CD4-positive, alpha-beta T cell (primary cell): ENCODE results near the gene PLPP6. TPM values are rescaled to one million over a fixed set of nuclear protein-coding genes. Genes with fewer than 3 reads are reported as not detected.

Experiments used
- ATAC-seq: fragments of 200-7000 bp; cut with Tn5 transposase; one replicate; pipeline ENCODE4 v1.10.0; 2022; ENCODE audit warnings: mild to moderate bottlenecking; ENCODE audit not compliant: poor library complexity
- CTCF ChIA-PET: fragments of 350-600 bp; sonication (Branson Sonifier 250); formaldehyde crosslinking; loops from one replicate; lab custom pipeline; 2021; ENCODE audit warnings: antibody characterized with exemption, inconsistent platforms; lab: Charles Lee
- POLR2A ChIA-PET: fragments of 350-600 bp; sonication (Branson Sonifier 250); formaldehyde crosslinking; loops from one replicate; lab custom pipeline; 2021; ENCODE audit warnings: antibody characterized with exemption, inconsistent platforms; lab: Charles Lee
- DNase-seq, 14 experiments: peaks; one replicate each; pipeline ENCODE4 v3.0.0-alpha.2; 2013 to 2020; ENCODE audit warnings: mixed read lengths in 2 of 14
- H3K27ac ChIP-seq, 2 donors: one replicate each; pipeline versions ENCODE4 v1.5.1 to v1.7.0; 2013; ENCODE audit warnings: low read length in 2 of 2, low read depth in 1 of 2, mild to moderate bottlenecking in 1 of 2
- H3K27me3 ChIP-seq, 2 experiments: 1 replicate in 1 of 2; 2 replicates in 1 of 2; pipeline versions ENCODE4 v1.6.1 to v1.7.0; 2013; ENCODE audit warnings: low read length in 2 of 2, control low read depth in 1 of 2, mild to moderate bottlenecking in 1 of 2, moderate library complexity in 1 of 2; ENCODE audit not compliant: insufficient read depth in 2 of 2, control insufficient read depth in 1 of 2
- H3K36me3 ChIP-seq: one replicate; pipeline ENCODE4 v1.6.1; 2013; ENCODE audit warnings: low read length, control low read depth; ENCODE audit not compliant: insufficient read depth
- H3K4me1 ChIP-seq: one replicate; pipeline ENCODE4 v1.6.1; 2013; ENCODE audit warnings: low read length, control low read depth; ENCODE audit not compliant: insufficient read depth
- H3K4me3 ChIP-seq: one replicate; pipeline ENCODE4 v1.5.1; 2013; ENCODE audit warnings: mild to moderate bottlenecking, low read length, moderate library complexity
- H3K9me3 ChIP-seq, 2 experiments: 1 replicate in 1 of 2; 2 replicates in 1 of 2; pipeline versions ENCODE4 v1.6.1 to v1.7.0; 2013; ENCODE audit warnings: low read length in 2 of 2, mild to moderate bottlenecking in 2 of 2, control low read depth in 1 of 2, moderate library complexity in 1 of 2; ENCODE audit not compliant: control insufficient read depth in 1 of 2, insufficient read depth in 1 of 2
- H3K27ac Mint-ChIP-seq: one replicate; pipeline ENCODE4 v1.8.0; 2020; ENCODE audit warnings: mixed read lengths
- H3K27me3 Mint-ChIP-seq: one replicate; pipeline ENCODE4 v1.8.0; 2021; ENCODE audit warnings: mixed read lengths
- H3K36me3 Mint-ChIP-seq: one replicate; pipeline ENCODE4 v1.8.0; 2021; ENCODE audit warnings: low read depth, mixed read lengths
- H3K4me1 Mint-ChIP-seq: one replicate; pipeline ENCODE4 v1.8.0; 2021; ENCODE audit warnings: low read depth, mixed read lengths
- H3K4me3 Mint-ChIP-seq: one replicate; pipeline ENCODE4 v1.8.0; 2020; ENCODE audit warnings: mild to moderate bottlenecking, mixed read lengths
- H3K9me3 Mint-ChIP-seq: one replicate; pipeline ENCODE4 v1.8.0; 2020; ENCODE audit warnings: mixed read lengths
- intact Hi-C, 2 experiments: fragments of 100-400 bp; cut with DNase I in 1 of 2; cut with micrococcal nuclease in 1 of 2; formaldehyde crosslinking; loops; one replicate each; pipeline versions ENCODE4 v1.15.1 to v1.9.0; 2023 to 2025; cut with DNase I, micrococcal nuclease
- total RNA-seq, 174 experiments: library from RNA in 2 of 174; stranded (reverse) in 2 of 174; gene quantifications; one replicate each; pipeline ENCODE4 v1.2.3 and lab custom pipeline; 2021 to 2026
- TF ChIP-seq, protein P1 (sequence below): fragments of 200-600 bp; IDR thresholded peaks from one replicate; pipeline ENCODE4 v1.8.0; 2022; ENCODE audit warnings: antibody characterized with exemption, mild to moderate bottlenecking

PLPP6 gene
- total RNA-seq, 2 experiments from 2014 or later: 8.9 to 10.5 TPM

DNA sequence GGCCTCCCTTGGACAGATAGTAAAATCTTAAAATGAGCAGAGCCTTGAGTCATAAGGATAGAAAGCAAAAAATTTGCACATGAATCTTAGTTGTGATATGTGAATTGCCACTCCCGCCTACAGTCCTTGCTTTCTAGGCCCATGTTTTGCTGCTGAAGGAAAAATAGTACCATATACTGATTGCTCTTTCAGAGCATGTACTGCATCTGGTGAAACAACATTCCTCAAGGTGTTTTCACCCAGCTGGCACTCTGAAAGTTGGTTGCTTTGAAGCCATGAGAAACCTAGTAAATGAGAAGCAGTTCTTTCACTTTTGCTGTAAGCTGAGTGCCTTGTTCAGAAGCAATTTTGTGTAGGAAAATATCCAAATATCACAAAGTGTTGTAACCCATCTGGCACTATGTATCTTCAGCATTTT lies 27.6 kb downstream of the PLPP6 start:
- ATAC-seq: no peak
- POLR2A ChIA-PET: interaction anchor here (1.3 kb wide), 1 partner anchor 23 kb away, joined by 3 read pairs; the partner anchor contains the start of gene SPATA6L

DNA sequence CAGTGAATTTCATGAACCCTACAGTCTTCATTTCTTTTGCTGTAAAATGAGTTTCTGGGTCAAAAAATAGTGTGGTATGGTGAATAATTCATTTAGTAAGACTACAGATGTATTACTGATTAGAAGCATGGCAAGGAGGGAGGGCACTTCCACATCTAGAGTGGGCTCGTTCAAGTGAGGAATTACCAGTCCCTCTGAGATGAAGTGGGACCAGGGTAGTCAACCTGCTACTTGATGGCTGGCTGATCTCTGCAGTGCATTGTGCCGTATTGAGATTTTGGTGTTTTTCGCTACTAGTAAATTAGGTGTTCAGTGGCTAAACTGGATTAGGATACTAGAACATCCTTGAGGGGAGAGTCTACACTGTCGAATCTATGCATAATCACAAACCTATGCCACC lies 28.1 kb downstream of the PLPP6 start:
- Histone ChIP-seq H3K4me1 (no peaks in the 10 kb centered on the region), H3K27ac (no peak overlapping the region), H3K27me3 (no peaks in the 10 kb centered on the region), H3K9me3 (no peaks in the 10 kb centered on the region), H3K36me3 (peaks cover 54% of the 10 kb centered on the region), H3K4me3 (no peak overlapping the region)
- Mint-ChIP-seq H3K4me3 (no peak overlapping the region), H3K9me3 (no peaks in the 10 kb centered on the region), H3K27me3 (no peaks in the 10 kb centered on the region), H3K4me1 (peaks cover 62% of the 10 kb centered on the region), H3K36me3 (peaks cover 86% of the 10 kb centered on the region), H3K27ac (peak overlapping the region; percentile 34)
- DNase-seq (no peak), ATAC-seq (no peak)
- intact Hi-C loops: no loop called here
- CTCF ChIA-PET: no interaction called here
- TF ChIP-seq, protein P1, sequence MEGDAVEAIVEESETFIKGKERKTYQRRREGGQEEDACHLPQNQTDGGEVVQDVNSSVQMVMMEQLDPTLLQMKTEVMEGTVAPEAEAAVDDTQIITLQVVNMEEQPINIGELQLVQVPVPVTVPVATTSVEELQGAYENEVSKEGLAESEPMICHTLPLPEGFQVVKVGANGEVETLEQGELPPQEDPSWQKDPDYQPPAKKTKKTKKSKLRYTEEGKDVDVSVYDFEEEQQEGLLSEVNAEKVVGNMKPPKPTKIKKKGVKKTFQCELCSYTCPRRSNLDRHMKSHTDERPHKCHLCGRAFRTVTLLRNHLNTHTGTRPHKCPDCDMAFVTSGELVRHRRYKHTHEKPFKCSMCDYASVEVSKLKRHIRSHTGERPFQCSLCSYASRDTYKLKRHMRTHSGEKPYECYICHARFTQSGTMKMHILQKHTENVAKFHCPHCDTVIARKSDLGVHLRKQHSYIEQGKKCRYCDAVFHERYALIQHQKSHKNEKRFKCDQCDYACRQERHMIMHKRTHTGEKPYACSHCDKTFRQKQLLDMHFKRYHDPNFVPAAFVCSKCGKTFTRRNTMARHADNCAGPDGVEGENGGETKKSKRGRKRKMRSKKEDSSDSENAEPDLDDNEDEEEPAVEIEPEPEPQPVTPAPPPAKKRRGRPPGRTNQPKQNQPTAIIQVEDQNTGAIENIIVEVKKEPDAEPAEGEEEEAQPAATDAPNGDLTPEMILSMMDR: no peak
- POLR2A ChIA-PET: no interaction called here

More for the DNA sequence above, 27.6 kb downstream of the PLPP6 start:
- peaks cover 52% of the 10 kb centered on the region for H3K36me3 ChIP-seq
- no peak overlapping the region for H3K4me3 ChIP-seq
- intact Hi-C loops: loop anchor here in 1 of 2 experiments (10.0 kb wide), 1 partner anchor 935 kb away; the partner anchor contains the start of gene RIC1
- no peaks in the 10 kb centered on the region for H3K4me1 ChIP-seq
- Mint-ChIP-seq H3K4me3 (no peak overlapping the region), H3K27ac (peak overlapping the region; percentile 34), H3K27me3 (no peaks in the 10 kb centered on the region), H3K4me1 (peaks cover 63% of the 10 kb centered on the region), H3K9me3 (no peaks in the 10 kb centered on the region), H3K36me3 (peaks cover 86% of the 10 kb centered on the region)
- DNase-seq: no peak
- TF ChIP-seq, protein P1: no peak
- CTCF ChIA-PET: no interaction called here
- no peaks in the 10 kb centered on the region for H3K27me3 ChIP-seq
- H3K27ac ChIP-seq: no peak overlapping the region
- no peaks in the 10 kb centered on the region for H3K9me3 ChIP-seq

DNA sequence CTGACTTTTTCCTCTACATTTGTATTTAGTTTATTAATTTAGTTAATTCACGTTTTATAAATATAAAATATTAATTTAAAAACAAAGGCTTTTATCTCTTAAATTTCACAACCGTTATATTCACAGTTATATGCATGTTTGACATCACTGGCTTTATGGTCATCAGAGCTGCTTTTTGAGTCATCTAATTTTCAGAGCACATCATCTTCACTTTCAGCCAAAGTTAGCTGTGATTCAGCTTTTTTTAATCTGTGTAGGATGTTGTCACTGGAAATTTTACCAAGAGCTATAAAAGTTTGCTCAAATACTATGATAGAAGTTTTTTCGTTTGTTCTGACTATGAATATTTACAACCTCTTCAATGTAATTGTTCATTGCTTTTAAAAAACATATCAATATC lies 29.7 kb downstream of the PLPP6 start:
- ATAC-seq (no peak), DNase-seq (no peak)
- no peaks in the 10 kb centered on the region for H3K9me3 ChIP-seq
- Mint-ChIP-seq H3K4me1 (peaks cover 55% of the 10 kb centered on the region), H3K4me3 (no peak overlapping the region), H3K27me3 (no peaks in the 10 kb centered on the region), H3K36me3 (peaks cover 85% of the 10 kb centered on the region), H3K9me3 (no peaks in the 10 kb centered on the region), H3K27ac (no peak overlapping the region)
- H3K4me3 ChIP-seq: no peak overlapping the region
- TF ChIP-seq, protein P1: no peak
- peaks cover 46% of the 10 kb centered on the region for H3K36me3 ChIP-seq
- no peaks in the 10 kb centered on the region for H3K27me3 ChIP-seq
- intact Hi-C loops: no loop called here
- no peak overlapping the region for H3K27ac ChIP-seq
- ChIA-PET CTCF (interaction anchor here (1.2 kb wide), 1 partner anchor 23 kb away, joined by 4 read pairs; no protein-coding TSS in a partner anchor), POLR2A (interaction anchor here (1.2 to 2.3 kb wide), 2 partner anchors 9 to 11 kb away, joined by 3 to 7 read pairs; no protein-coding TSS in a partner anchor)
- peaks cover 3% of the 10 kb centered on the region for H3K4me1 ChIP-seq
